HG03159 (cell line): ENCODE results near the gene FBP1.
A peak's percentile ranks its signal among the peaks of the same experiment; 100 is the strongest.

Experiments used
- ATAC-seq: cut with Tn5 transposase; IDR thresholded peaks from one replicate; pipeline ENCODE4 v1.9.1; 2021; ENCODE audit warnings: mild to moderate bottlenecking, moderate library complexity; ENCODE audit not compliant: unreplicated experiment

Gene FBP1

GRCh38 chr9:94657021-94657725 is 17.9 kb upstream of the FBP1 start:
- ATAC-seq, result no peak

GRCh38 chr9:94656200-94656599 is 16.9 kb upstream of the FBP1 start:
- peak; percentile 98 for ATAC-seq

GRCh38 chr9:94655739-94656138 is 16.4 kb upstream of the FBP1 start:
- peak; percentile 18 for ATAC-seq

DNA sequence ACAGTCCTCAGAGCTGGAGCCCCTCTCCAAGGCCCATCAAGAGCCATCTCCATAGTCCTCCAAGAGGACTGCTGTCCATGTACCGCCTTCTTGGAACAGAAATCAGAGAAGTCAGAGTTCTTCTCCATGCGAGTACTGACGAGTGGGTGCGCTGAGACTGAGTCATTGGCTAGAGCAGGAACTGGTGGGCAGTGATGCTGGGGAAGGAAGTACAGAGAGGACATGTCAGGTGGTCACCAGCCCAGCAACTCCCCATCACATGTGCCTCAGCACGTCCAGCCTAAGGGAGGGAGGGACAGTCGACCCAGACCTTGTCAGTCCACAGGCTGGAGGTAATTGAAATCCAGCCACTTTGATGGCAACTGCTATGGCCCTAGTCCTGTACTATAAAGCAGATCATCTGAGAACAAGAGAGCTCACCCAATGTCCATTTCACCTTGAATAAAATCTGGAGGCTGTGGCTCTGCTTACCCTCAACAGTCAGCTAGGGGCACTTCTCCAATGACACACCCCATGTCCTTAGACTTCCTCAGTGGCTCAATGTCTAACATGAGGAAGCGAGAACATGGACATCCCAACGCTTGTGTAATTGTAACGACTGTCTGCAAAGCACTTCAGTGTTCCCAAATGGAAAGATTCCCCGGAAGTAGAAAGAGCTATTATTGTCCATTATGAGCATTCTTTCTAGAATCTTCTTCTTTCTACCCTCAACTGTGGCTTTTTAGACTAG is 15.0 kb upstream of the FBP1 start:
- no peak for ATAC-seq

DNA sequence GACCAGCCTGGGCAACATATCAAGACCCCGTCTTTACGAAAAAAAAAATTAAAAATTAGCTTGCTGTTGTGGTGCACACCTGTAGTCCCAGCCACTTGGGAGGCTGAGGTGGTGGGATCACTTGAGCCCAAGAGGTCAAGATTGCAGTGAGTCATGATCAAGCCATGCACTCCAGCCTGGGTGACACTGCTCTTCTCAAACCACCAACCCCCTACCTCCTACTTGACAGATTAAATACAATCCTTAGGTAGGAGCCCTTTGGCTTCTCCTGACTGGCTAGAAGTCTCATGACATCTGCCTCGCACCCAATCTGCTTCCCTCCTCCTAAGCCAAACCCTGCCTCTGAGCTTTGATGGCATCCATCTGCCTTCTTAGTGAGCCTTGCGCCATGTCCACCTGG is 11.6 kb upstream of the FBP1 start:
- ATAC-seq, result no peak

- ATAC-seq, result no peak
Measured at GRCh38 chr9:94649100-94649819, 9.9 kb upstream of the FBP1 start.

GRCh38 chr9:94648185-94648584 is 8.9 kb upstream of the FBP1 start:
- no peak for ATAC-seq

GRCh38 chr9:94645901-94646300 is 6.6 kb upstream of the FBP1 start:
- ATAC-seq, result no peak

GRCh38 chr9:94644543-94644942 is 5.2 kb upstream of the FBP1 start:
- ATAC-seq, result no peak

GRCh38 chr9:94643741-94644140 is 4.4 kb upstream of the FBP1 start:
- ATAC-seq, result no peak

DNA sequence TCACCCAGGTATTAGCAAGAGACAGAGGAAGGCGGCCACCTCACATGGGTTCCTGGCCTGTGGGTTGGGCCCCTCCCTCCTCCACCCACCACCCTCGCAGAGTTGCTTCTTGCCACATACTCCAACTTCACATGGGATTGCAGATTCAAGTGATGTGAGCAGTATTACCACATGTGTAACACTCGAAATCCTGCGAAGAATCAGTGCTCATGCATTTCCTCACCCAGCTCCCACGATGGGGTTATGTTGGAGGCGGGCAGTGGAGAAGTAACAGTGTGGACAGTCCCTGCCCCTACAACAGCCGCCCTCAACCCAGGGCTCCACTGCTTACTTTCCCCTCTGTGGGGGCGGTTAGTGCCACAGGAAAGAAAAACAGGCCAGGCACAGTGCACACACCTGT is 3.9 kb upstream of the FBP1 start:
- ATAC-seq, result no peak

DNA sequence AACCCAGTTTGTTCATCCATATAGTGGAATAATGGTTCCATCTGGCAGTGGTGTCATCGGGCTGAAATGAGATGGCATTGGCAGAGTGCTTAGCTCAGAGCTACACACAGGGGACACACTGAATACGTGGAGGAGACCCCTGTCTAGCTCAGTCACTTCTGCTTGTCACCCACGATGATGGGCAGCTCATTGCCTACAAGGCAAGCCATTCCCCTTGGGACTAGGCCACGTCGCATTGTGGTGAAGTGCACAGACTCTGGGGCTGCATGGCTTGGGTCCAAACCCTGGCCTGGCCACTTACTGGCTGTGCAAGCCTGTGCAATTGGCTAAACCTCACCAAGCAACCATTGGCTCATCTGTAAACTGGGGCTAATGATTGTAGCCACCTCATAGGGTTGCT is 3.2 kb upstream of the FBP1 start:
- no peak for ATAC-seq

DNA sequence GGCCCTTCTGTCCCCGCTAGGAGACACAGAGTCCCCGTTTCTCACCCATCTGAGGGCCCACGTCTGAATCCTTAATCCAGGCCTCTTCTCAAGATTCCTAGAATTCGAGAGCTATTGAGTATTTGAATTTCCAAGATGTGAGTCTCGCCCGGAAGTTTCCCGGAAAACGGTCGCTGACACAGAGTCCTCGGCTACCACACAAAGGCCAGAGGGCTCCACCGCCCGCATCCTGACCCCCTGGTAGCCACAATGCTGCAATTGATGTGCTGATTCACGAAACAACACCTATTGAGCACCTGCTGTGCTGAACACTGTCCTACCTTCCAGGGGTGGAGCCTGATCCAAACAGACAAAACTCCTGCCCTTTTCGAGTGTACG is 670 bp upstream of the FBP1 start:
- ATAC-seq, result no peak

DNA sequence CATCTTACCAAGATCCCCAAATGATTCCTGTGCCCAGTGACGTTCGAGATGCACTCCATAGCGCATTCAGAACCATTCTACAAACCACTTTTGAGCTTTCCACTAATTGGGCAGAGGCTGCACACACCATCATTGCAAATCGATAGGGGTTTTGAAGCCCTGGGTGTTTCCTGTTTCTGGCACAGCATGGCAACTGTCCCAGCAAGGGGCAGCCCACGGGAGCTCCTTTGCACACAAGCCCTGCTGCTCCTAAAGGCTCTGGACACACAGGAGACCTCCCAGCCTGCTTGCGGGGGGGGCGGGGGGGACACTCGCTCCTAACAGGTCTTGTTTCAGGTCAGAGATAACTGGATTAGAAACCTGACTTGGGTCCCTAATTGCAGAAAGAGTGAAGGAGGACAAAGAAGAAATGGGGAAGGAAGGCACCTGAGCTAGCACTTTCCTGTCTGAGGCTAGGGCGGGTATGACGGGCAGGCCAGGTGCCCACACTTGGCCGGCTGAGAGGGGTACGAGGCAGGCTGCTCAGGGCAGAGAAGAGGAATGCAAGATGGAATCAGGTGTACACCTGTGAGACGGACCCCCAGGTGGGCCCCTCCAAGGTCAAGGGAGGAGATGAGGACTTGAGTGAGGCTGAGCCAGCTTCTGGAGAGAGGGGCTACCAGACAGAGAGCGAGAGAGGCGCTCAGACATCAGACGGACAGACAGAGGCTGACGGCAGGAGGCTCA is 820 bp downstream of the FBP1 start:
- ATAC-seq, result no peak

DNA sequence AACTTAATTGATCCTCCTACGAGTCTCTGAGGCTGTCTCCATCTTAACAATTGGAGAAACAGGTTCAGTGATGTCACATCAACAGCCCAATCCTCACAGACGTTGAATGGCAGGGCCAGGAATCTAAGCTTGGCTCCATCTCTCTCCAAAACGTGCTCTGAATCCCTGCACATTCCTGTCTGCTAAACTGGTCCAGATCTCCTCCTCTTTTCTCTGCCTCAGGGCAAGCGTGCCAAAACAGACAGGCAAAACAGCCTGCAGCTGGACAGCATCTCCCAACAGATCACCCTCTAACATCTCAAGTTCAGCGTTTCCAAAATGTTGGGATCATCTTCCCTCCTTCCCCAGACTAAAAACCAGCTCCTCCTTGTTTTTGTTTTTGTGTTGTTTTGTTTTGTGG is 6.6 kb downstream of the FBP1 start:
- ATAC-seq, result no peak

GRCh38 chr9:94631599-94631998 is 7.7 kb downstream of the FBP1 start:
- ATAC-seq, result no peak

GRCh38 chr9:94630833-94631232 is 8.5 kb downstream of the FBP1 start:
- no peak for ATAC-seq

GRCh38 chr9:94630281-94630680 is 9.0 kb downstream of the FBP1 start:
- ATAC-seq, result no peak

- no peak for ATAC-seq
Measured at GRCh38 chr9:94627287-94627686, 12.0 kb downstream of the FBP1 start.

DNA sequence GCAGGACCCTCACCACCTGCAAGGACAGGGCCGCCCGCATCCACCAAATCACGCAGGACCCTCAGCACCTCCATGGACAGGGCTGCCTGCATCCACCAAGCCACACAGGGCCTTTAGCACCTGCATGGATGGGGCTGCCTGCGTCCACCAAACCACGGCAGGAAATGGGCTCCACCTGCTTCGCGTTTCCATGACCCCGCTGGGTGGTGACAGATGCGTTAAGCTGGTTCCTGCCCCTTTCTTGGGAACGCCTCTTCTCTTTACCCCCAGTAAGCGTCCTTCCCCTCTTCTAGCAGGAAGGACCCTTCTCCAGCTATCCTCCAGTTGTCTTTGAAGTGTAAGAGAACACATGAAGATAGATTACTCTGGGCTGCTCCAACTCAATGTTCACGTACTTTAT is 13.5 kb downstream of the FBP1 start:
- ATAC-seq, result no peak

GRCh38 chr9:94624629-94625028 is 14.7 kb downstream of the FBP1 start:
- no peak for ATAC-seq
